OCI-LY1 (cell line): ENCODE data around the gene CSNK1G2.

Experiments used
- CTCF ChIP-seq: fragments of 200-600 bp; sonication (generic), shearing (Covaris generic); IDR thresholded peaks from 2 replicates; pipeline ENCODE4 v1.5.1; 2017; ENCODE audit warnings: mild to moderate bottlenecking, antibody characterized with exemption, low read length, moderate library complexity, mixed read lengths
- EZH2 ChIP-seq: fragments of 200-600 bp; sonication (generic), shearing (Covaris generic); IDR thresholded peaks from 2 replicates; pipeline ENCODE4 v1.8.0; 2017; ENCODE audit warnings: borderline replicate concordance, mixed run types, mild to moderate bottlenecking, antibody characterized with exemption, low read length, moderate library complexity, mixed read lengths

GRCh38 chr19:1932395-1932794 lies 8.6 kb upstream of the CSNK1G2 start:
- TF ChIP-seq EZH2 (no peak), CTCF (no peak)
